MM.1S (cell line): ENCODE data around the gene UCP2.
"Not testable (repeated sequence)": the region's sequence is repeated elsewhere in the genome, so short reads cannot be mapped to it uniquely, and the experiment has no call there.

Experiments used
- DNase-seq: peaks from one replicate; pipeline ENCODE4 v3.0.0-alpha.2; 2015
- H2AFZ ChIP-seq: fragments of 300-600 bp; sonication (generic); 2 replicates; pipeline ENCODE4 v1.6.0; 2016; ENCODE audit warnings: antibody characterized with exemption, low read length
- H3F3A ChIP-seq: fragments of 300-600 bp; sonication (generic); 2 replicates; pipeline ENCODE4 v1.6.1; 2016; ENCODE audit warnings: mild to moderate bottlenecking, antibody characterized with exemption, low read length, moderate library complexity, mixed read lengths; ENCODE audit not compliant: insufficient read depth
- H3K27ac ChIP-seq: fragments of 300-600 bp; sonication (generic); 2 replicates; pipeline ENCODE4 v1.5.1; 2016; ENCODE audit warnings: mild to moderate bottlenecking, low read length
- H3K27me3 ChIP-seq: fragments of 300-600 bp; sonication (generic); replicated peaks from 2 replicates; pipeline ENCODE4 v1.6.0; 2016; ENCODE audit warnings: low read length; ENCODE audit not compliant: insufficient read depth
- H3K36me3 ChIP-seq: fragments of 300-600 bp; sonication (generic); replicated peaks from 2 replicates; pipeline ENCODE4 v1.6.1; 2016; ENCODE audit warnings: mild to moderate bottlenecking, low read length, mixed read lengths; ENCODE audit not compliant: insufficient read depth
- H3K4me1 ChIP-seq: fragments of 300-600 bp; sonication (generic); 2 replicates; pipeline ENCODE4 v1.6.1; 2016; ENCODE audit warnings: low read length, mixed read lengths
- H3K4me2 ChIP-seq: fragments of 300-600 bp; sonication (generic); 2 replicates; pipeline ENCODE4 v1.6.0; 2016; ENCODE audit warnings: low read depth, low read length
- H3K4me3 ChIP-seq: fragments of 300-600 bp; sonication (generic); 2 replicates; pipeline ENCODE4 v1.5.1; 2016; ENCODE audit warnings: low read length, mixed read lengths
- H3K79me2 ChIP-seq: fragments of 300-600 bp; sonication (generic); 2 replicates; pipeline ENCODE4 v1.6.1; 2016; ENCODE audit warnings: mixed run types, low read length, mixed read lengths
- H3K9ac ChIP-seq: fragments of 300-600 bp; sonication (generic); 2 replicates; pipeline ENCODE4 v1.6.1; 2016; ENCODE audit warnings: low read length, mixed read lengths
- H3K9me2 ChIP-seq: fragments of 300-600 bp; sonication (generic); replicated peaks from 2 replicates; pipeline ENCODE4 v1.6.1; 2016; ENCODE audit warnings: mild to moderate bottlenecking, low read length, mixed read lengths; ENCODE audit not compliant: insufficient read depth
- H3K9me3 ChIP-seq: fragments of 300-600 bp; sonication (generic); replicated peaks from 2 replicates; pipeline ENCODE4 v1.6.1; 2016; ENCODE audit warnings: mild to moderate bottlenecking, low read length, mixed read lengths; ENCODE audit not compliant: insufficient read depth
- H4K20me1 ChIP-seq: fragments of 300-600 bp; sonication (generic); 2 replicates; pipeline ENCODE4 v1.6.1; 2016; ENCODE audit warnings: mild to moderate bottlenecking, low read length, moderate library complexity, mixed read lengths; ENCODE audit not compliant: insufficient read depth
- EZH2 ChIP-seq: fragments of 300-600 bp; sonication (generic); optimal IDR thresholded peaks from 2 replicates; pipeline ENCODE3; 2017; ENCODE audit warnings: low read depth, mild to moderate bottlenecking, antibody characterized with exemption, low read length, mixed read lengths
- EZH2phosphoT487 ChIP-seq: fragments of 300-600 bp; sonication (generic); IDR thresholded peaks from 2 replicates; pipeline ENCODE4 v1.6.1; 2018; ENCODE audit warnings: antibody characterized with exemption, low read length
- TF ChIP-seq, protein P1 (sequence below): fragments of 300-600 bp; sonication (generic); IDR thresholded peaks from 2 replicates; pipeline ENCODE4 v1.5.1; 2016; ENCODE audit warnings: antibody characterized with exemption, low read length, mixed read lengths

UCP2 gene

DNA sequence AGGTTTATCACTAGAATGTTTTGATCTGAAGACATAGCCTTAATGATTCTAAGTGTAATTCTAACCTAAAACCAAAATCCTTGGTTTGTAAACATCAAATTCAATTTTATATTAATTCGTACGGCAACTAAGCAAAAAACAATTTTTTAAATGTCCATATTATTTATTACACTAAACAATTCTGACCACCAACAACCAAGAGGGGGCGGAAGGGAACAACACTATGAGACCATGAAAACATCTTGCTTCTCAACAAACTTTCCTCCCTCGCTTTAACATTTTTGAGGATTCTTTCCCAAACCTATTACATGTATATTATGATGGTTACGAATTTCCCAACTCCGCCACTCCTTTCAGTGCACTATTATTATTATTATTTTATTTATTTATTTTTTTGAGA, 6.5 kb upstream of the UCP2 start:
- Histone ChIP-seq H3K27ac (no peak overlapping the region), H3K4me2 (no peak overlapping the region), H3K9ac (no peak overlapping the region), H3F3A (no peaks in the 10 kb centered on the region), H3K79me2 (no peaks in the 10 kb centered on the region), H2AFZ (no peak overlapping the region), H3K9me3 (no peaks in the 10 kb centered on the region), H3K4me3 (no peak overlapping the region), H3K27me3 (no peaks in the 10 kb centered on the region), H4K20me1 (no peaks in the 10 kb centered on the region), H3K9me2 (no peaks in the 10 kb centered on the region), H3K36me3 (no peaks in the 10 kb centered on the region), H3K4me1 (peaks cover 5% of the 10 kb centered on the region; the same call in 1 of the 2 replicates)
- TF ChIP-seq EZH2phosphoT487, result no peak
- no peak for TF ChIP-seq EZH2
- TF ChIP-seq, protein P1, sequence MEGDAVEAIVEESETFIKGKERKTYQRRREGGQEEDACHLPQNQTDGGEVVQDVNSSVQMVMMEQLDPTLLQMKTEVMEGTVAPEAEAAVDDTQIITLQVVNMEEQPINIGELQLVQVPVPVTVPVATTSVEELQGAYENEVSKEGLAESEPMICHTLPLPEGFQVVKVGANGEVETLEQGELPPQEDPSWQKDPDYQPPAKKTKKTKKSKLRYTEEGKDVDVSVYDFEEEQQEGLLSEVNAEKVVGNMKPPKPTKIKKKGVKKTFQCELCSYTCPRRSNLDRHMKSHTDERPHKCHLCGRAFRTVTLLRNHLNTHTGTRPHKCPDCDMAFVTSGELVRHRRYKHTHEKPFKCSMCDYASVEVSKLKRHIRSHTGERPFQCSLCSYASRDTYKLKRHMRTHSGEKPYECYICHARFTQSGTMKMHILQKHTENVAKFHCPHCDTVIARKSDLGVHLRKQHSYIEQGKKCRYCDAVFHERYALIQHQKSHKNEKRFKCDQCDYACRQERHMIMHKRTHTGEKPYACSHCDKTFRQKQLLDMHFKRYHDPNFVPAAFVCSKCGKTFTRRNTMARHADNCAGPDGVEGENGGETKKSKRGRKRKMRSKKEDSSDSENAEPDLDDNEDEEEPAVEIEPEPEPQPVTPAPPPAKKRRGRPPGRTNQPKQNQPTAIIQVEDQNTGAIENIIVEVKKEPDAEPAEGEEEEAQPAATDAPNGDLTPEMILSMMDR, result no peak
- DNase-seq, result no peak

GRCh38 chr11:73988227-73988626, 5.6 kb upstream of the UCP2 start:
- no peak overlapping the region for H3K4me2 ChIP-seq
- peaks cover 11% of the 10 kb centered on the region; the same call in 1 of the 2 replicates for H3K4me1 ChIP-seq
- H3F3A ChIP-seq, result peaks cover 6% of the 10 kb centered on the region; the same call in 1 of the 2 replicates
- H3K9me2 ChIP-seq, result no peaks in the 10 kb centered on the region
- H3K36me3 ChIP-seq, result no peaks in the 10 kb centered on the region
- TF ChIP-seq EZH2 (no peak), EZH2phosphoT487 (no peak)
- TF ChIP-seq, protein P1, result no peak
- DNase-seq, result no peak
- H4K20me1 ChIP-seq, result no peaks in the 10 kb centered on the region
- no peak overlapping the region for H3K9ac ChIP-seq
- H3K9me3 ChIP-seq, result no peaks in the 10 kb centered on the region
- H3K4me3 ChIP-seq, result no peak overlapping the region
- no peaks in the 10 kb centered on the region for H3K27me3 ChIP-seq
- H3K79me2 ChIP-seq, result no peaks in the 10 kb centered on the region
- no peak overlapping the region for H3K27ac ChIP-seq
- no peak overlapping the region for H2AFZ ChIP-seq

DNA sequence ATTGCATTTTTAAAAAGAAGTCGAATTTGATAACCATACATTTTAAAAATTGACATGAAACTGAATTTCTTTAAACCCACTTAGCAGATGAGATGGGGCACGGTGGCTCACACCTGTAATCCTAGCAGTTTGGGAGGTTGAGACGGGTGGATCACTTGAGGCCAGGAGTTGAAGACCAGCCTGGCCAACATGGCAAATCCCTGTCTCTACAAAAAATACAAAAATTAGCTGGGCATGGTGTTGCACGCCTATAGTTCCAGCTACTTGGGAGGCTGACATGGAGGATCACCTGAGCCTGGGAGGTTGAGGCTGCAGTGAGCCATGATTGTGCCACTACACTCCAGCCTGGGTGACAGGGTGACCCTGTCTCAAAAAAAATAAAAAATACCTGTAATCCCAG, 3.0 kb upstream of the UCP2 start:
- Histone ChIP-seq H3K79me2 (peaks cover 17% of the 10 kb centered on the region), H3K4me1 (peaks cover 11% of the 10 kb centered on the region), H3F3A (peaks cover 23% of the 10 kb centered on the region)
- DNase-seq, H2AFZ ChIP-seq, H3K27me3 ChIP-seq, H3K9ac ChIP-seq, H3K36me3 ChIP-seq, H3K4me3 ChIP-seq, H4K20me1 ChIP-seq, H3K9me3 ChIP-seq, H3K4me2 ChIP-seq, H3K27ac ChIP-seq, H3K9me2 ChIP-seq: not testable (repeated sequence)

GRCh38 chr11:73983741-73984538, 1.3 kb upstream of the UCP2 start:
- Histone ChIP-seq H3K27ac (peak overlapping the region; percentile 90; the same call in 1 of the 2 replicates), H2AFZ (peak overlapping the region; percentile 99), H4K20me1 (no peaks in the 10 kb centered on the region), H3K4me3 (peak overlapping the region; percentile 96), H3K9me2 (no peaks in the 10 kb centered on the region), H3K4me2 (peak overlapping the region; percentile 94), H3K9ac (peak overlapping the region; percentile 95; the same call in 1 of the 2 replicates), H3K79me2 (peaks cover 26% of the 10 kb centered on the region), H3K4me1 (peaks cover 24% of the 10 kb centered on the region), H3K9me3 (no peaks in the 10 kb centered on the region), H3F3A (peaks cover 35% of the 10 kb centered on the region), H3K27me3 (no peaks in the 10 kb centered on the region), H3K36me3 (no peaks in the 10 kb centered on the region)
- DNase-seq, result no peak
- TF ChIP-seq, protein P1, result no peak
- TF ChIP-seq EZH2phosphoT487 (no peak), EZH2 (no peak)
